Muscle layer of duodenum (tissue), 2 donors: ENCODE data around the gene NME3.

Experiments
- H3K27ac ChIP-seq: one replicate; pipeline ENCODE4 v1.7.0; 2013; ENCODE audit warnings: mild to moderate bottlenecking, low read length
- H3K27me3 ChIP-seq: one replicate; pipeline ENCODE4 v1.7.0; 2013; ENCODE audit warnings: low read depth, mild to moderate bottlenecking, control low read depth, low read length
- H3K36me3 ChIP-seq, 2 donors: one replicate each; pipeline ENCODE4 v1.7.0; 2013; ENCODE audit warnings: low read length in 2 of 2, control low read depth in 1 of 2, mild to moderate bottlenecking in 1 of 2; ENCODE audit not compliant: insufficient read depth in 2 of 2, control insufficient read depth in 1 of 2
- H3K4me1 ChIP-seq, 2 donors: one replicate each; pipeline ENCODE4 v1.7.0; 2013; ENCODE audit warnings: low read length in 2 of 2, mild to moderate bottlenecking in 2 of 2, control low read depth in 1 of 2, moderate library complexity in 1 of 2; ENCODE audit not compliant: insufficient read depth in 2 of 2, control insufficient read depth in 1 of 2
- H3K4me3 ChIP-seq, 2 donors: one replicate each; pipeline ENCODE4 v1.7.0; 2013; ENCODE audit warnings: low read length in 2 of 2, low read depth in 1 of 2, mild to moderate bottlenecking in 1 of 2
- H3K9me3 ChIP-seq, 2 donors: one replicate each; pipeline ENCODE4 v1.7.0; 2013; ENCODE audit warnings: low read length in 2 of 2, control low read depth in 1 of 2, mild to moderate bottlenecking in 1 of 2; ENCODE audit not compliant: control insufficient read depth in 1 of 2
- donor health status: healthy.

Gene NME3

DNA sequence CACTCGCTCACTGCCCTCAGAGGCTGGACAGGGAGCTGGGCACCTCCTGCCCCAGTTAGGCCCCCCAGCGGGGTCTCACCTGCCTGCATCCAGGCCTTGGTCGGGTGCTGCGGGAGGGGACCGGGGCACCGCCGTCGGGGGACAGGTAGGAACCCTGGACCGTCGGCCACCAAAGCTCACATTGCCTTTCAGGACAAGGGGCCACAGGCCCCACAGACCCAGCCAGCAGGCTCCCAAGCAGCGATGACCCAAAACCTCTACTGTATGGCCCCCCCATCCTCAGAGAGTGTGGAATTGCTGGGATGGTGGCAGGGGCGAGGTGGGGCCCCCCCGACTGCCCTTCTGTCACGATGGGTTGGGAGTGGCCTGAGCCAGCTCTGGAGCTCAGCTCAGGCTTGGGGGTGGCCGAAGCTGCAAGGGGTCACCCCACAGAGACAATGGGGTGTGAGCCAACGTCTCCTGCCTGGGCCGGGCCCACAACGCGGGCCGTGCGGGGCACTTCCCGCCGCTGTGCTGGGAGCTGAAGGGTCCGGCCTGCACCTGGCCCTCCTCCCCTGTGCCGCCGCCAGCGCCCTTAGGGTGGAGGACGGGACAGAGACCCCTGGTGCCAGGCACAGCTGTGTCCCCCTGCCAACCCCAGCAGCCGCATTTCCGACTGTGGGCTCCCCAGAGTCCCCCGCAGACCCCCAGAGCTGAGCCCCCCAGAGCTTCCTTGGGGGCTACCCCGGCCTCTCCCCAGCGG lies 21.7 kb upstream of the NME3 start:
- H3K4me3 ChIP-seq, result no peak overlapping the region
- no peaks in the 10 kb centered on the region for H3K27me3 ChIP-seq
- no peaks in the 10 kb centered on the region for H3K4me1 ChIP-seq
- H3K27ac ChIP-seq, result no peak overlapping the region
- H3K36me3 ChIP-seq, result peaks cover 0 to 34% of the 10 kb centered on the region in 2 donors
- H3K9me3 ChIP-seq, result no peaks in the 10 kb centered on the region

DNA sequence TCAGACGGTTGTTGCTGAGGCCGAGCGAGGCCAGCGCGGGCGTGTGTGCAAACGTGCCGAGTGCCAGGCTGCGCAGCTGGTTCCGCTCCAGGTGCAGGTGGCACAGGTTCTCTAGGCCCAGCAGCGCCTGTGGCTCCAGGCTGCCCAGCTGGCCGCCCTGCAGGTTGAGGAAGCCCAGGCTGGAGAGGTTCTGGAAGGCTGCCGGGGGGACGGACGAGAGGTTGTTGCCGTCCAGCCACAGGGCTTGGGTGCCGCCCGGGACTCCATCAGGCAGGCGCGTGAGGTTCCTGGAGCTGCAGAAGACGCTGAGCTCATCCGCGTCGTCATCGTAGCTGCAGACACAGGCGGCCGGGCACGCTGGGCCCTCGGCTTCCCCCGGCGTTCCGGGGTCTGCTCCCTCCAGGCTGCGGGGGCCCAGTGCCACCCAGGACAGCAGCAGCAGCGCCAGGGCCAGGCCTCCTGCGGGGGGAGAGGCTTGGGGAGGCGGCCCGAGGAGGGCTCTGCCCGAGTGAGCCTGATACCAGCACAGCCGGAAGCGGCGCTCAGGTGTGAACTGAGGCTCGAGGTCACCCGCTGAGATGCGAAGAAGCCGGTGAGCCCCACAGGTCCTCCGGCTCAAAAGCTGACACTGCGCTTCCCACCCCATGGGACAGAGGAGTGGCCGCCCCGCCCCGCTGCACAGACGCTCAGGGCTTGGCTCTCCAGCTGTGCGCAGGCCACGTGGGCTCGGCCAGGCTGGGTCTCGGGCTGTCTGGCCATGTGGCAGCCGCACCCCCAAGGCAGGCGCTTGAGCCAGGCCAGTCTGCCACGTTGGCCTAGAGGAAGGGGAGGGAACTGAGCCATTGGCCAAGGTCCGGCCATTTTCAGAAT lies 20.8 kb upstream of the NME3 start:
- Histone ChIP-seq H3K4me1 (no peaks in the 10 kb centered on the region), H3K36me3 (peaks cover 0 to 42% of the 10 kb centered on the region in 2 donors), H3K27me3 (no peaks in the 10 kb centered on the region), H3K9me3 (no peaks in the 10 kb centered on the region), H3K4me3 (no peak overlapping the region), H3K27ac (no peak overlapping the region)

DNA sequence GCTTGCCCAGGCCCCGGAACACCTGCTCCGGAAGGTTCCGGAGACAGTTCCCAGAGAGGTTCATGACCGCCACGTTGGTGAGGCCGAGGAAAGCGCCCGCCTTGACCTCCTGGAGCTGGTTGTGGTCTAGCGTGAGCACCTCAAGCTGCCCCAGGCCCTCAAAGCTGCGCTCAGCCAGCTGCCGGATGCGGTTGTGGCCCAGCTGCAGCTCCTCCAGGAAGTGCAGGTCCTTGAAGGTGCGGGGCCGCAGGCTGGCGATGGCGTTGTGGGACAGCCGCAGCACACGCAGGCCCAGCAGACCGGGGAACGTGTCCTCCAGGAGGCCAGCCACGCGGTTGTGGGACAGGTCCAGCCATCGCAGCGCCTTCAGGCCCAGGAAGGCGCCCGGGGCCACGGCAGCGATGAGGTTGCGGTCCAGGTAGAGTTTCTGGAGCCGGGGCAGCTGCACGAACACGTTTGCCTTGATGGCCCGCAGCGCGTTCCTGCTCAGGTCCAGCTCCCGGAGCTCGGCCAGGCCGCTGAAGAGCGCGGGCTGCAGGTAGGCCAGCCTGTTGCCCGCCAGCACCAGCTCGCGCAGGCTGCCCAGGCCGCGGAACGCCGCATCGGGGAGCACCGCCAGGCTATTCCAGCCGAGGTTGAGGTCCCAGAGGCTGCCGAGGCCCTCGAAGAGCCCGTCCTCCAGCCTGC lies 20.1 kb upstream of the NME3 start:
- H3K36me3 ChIP-seq, result peaks cover 0 to 50% of the 10 kb centered on the region in 2 donors
- no peaks in the 10 kb centered on the region for H3K9me3 ChIP-seq
- H3K27me3 ChIP-seq, result no peaks in the 10 kb centered on the region
- H3K4me1 ChIP-seq, result peaks cover 0 to 3% of the 10 kb centered on the region in 2 donors
- H3K27ac ChIP-seq, result no peak overlapping the region
- no peak overlapping the region for H3K4me3 ChIP-seq

DNA sequence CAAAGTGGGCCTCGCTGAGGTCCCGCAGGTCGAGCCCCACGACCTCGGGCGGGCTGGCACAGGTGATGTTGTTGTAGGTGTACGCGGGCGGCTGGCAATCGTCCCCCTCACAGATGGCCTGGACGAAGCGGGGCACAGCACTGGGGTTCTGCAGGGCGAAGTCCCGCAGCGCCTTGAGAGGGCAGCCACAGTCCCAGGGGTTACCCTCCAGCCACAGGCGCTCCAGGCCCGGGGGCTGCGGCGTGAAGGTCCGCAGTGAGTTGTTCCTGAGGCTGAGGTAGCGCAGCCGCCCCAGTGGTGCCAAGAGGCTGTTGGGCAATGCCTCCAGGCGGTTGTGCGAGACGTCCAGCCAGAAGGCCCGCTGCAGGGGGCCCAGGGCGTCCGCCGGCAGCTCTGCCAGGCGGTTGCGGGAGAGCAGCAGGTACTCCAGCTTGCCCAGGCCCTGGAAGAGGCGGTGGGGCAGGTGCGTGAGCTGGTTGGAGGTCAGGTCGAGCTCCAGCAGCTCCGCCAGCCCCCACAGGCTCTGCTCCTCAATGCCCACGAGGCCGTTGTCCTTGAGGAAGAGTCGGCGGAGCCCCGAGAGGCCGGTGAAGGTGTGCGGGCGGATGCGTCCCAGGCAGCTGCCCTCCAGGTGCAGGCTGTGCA lies 19.4 kb upstream of the NME3 start:
- Histone ChIP-seq H3K9me3 (no peaks in the 10 kb centered on the region), H3K27ac (no peak overlapping the region), H3K36me3 (peaks cover 0 to 56% of the 10 kb centered on the region in 2 donors), H3K4me1 (peaks cover 0 to 3% of the 10 kb centered on the region in 2 donors), H3K4me3 (no peak overlapping the region), H3K27me3 (no peaks in the 10 kb centered on the region)

DNA sequence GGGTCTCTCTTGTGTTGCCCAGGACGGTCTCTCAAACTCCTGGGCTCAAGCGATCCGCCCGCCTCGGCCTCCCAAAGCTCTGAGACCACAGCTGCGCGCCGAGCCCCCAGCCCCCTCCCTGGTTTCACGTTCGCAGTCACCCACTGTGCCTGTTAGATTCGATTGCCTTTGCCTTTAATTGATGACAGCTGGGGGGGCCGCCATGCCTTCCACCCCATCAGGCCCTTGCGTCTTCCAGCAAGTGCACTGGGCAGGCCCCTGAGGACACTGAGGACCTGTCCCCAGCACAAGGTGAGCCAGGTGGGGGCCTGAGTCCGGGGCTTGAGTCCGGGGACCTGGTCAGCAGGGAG lies 18.9 kb upstream of the NME3 start:
- no peaks in the 10 kb centered on the region for H3K27me3 ChIP-seq
- peaks cover 0 to 7% of the 10 kb centered on the region in 2 donors for H3K4me1 ChIP-seq
- peaks cover 0 to 58% of the 10 kb centered on the region in 2 donors for H3K36me3 ChIP-seq
- H3K4me3 ChIP-seq, result no peak overlapping the region
- H3K9me3 ChIP-seq, result no peaks in the 10 kb centered on the region
- H3K27ac ChIP-seq, result no peak overlapping the region

GRCh38 chr16:1789643-1790045 lies 18.3 kb upstream of the NME3 start:
- no peak overlapping the region for H3K27ac ChIP-seq
- H3K9me3 ChIP-seq, result no peaks in the 10 kb centered on the region
- H3K27me3 ChIP-seq, result no peaks in the 10 kb centered on the region
- H3K4me3 ChIP-seq, result no peak overlapping the region
- H3K36me3 ChIP-seq, result peaks cover 0 to 58% of the 10 kb centered on the region in 2 donors
- peaks cover 0 to 13% of the 10 kb centered on the region in 2 donors for H3K4me1 ChIP-seq

DNA sequence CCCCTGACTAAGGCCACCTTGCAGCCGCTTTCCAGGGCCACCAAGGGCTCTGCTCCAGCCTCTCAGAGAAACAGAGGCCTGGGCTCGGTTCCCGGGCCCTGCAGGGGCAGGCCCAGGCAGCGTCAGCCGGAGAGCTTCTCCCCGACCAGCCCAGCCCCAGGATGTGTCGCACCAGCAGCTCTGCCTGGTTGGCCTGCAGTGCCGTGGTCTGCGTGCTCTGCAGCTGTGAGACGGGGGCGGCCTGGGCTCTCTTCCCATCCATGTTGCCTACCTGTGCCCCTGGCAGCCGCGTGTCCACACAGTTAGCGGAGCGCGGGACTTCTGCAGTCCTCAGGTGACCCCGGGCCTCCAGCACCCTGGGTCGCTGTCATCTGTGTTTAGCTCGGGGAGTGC lies 17.4 kb upstream of the NME3 start:
- Histone ChIP-seq H3K4me1 (peaks cover 0 to 23% of the 10 kb centered on the region in 2 donors), H3K4me3 (no peak overlapping the region), H3K27ac (no peak overlapping the region), H3K9me3 (no peaks in the 10 kb centered on the region), H3K27me3 (no peaks in the 10 kb centered on the region), H3K36me3 (peaks cover 0 to 58% of the 10 kb centered on the region in 2 donors)

GRCh38 chr16:1788095-1788707 lies 16.9 kb upstream of the NME3 start:
- Histone ChIP-seq H3K4me3 (no peak overlapping the region), H3K27me3 (no peaks in the 10 kb centered on the region), H3K36me3 (peaks cover 0 to 58% of the 10 kb centered on the region in 2 donors), H3K9me3 (no peaks in the 10 kb centered on the region), H3K4me1 (peaks cover 0 to 27% of the 10 kb centered on the region in 2 donors), H3K27ac (no peak overlapping the region)

DNA sequence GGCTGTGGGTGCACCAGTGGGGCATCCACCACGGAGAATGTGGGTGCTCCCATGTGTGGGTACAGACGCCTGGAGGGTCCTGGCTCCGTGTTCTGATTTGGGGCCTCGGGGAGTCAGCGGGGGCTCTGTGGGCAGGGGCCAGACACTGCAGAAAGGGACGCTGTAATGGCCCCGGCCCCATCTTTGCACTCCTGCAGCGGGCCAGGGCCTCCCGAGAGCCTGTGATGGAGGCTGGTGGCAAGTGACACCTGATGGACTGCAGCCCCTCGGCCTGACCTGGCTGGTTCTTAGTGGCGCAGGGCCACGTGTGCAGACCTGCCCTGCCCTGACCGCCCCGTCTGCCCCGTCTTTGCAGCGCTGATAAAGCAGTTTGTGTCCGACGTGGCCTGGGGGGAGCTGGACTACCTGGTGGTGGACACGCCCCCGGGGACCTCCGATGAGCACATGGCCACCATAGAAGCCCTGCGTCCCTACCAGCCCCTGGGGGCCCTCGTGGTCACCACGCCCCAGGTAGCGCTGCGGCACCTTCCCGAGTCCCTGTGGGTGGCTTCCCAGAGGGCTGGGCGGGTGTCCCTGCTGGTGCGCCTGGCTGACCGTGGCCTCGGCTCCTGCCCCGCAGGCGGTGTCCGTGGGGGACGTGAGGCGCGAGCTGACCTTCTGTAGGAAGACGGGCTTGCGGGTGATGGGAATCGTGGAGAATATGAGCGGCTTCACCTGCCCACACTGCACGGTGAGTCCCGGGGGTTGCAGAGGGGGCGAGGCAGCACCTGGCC lies 16.2 kb upstream of the NME3 start:
- Histone ChIP-seq H3K9me3 (no peaks in the 10 kb centered on the region), H3K27me3 (no peaks in the 10 kb centered on the region), H3K4me3 (no peak overlapping the region), H3K36me3 (peaks cover 0 to 58% of the 10 kb centered on the region in 2 donors), H3K27ac (no peak overlapping the region), H3K4me1 (peaks cover 0 to 27% of the 10 kb centered on the region in 2 donors)

GRCh38 chr16:1787056-1787321 lies 15.6 kb upstream of the NME3 start:
- Histone ChIP-seq H3K27ac (no peak overlapping the region), H3K4me1 (peaks cover 0 to 27% of the 10 kb centered on the region in 2 donors), H3K36me3 (peaks cover 0 to 58% of the 10 kb centered on the region in 2 donors), H3K4me3 (no peak overlapping the region), H3K27me3 (no peaks in the 10 kb centered on the region), H3K9me3 (no peaks in the 10 kb centered on the region)
